Measurements from ENCODE around the gene BMP6.

- no peak for TF ChIP-seq CTCF (IDR thresholded peaks at IDR 0.05)
- no peak for TF ChIP-seq POLR2A (IDR thresholded peaks at IDR 0.05)
These were observed 79.4 kb downstream of the BMP6 start for GRCh38 chr6:7805078-7805849.

All from esophagus squamous epithelium (tissue), 4 donors.